NCI-H69 (cell line): ENCODE data around the gene SHISA5.

Experiments used
- DNase-seq: peaks from one replicate; lab custom pipeline; 2025; lab: John Stamatoyannopoulos, UW

The SHISA5 gene

GRCh38 chr3:48430708-48431101, 73.3 kb downstream of the SHISA5 start:
- no peak for DNase-seq

GRCh38 chr3:48429960-48430707, 73.8 kb downstream of the SHISA5 start, which contains the start of gene PLXNB1:
PLXNB1 (minus strand) TSS chr3:48430086; CDS start chr3:48424611, 5,475 bp downstream.
- DNase-seq = peak; percentile 94

GRCh38 chr3:48429317-48429959, 74.5 kb downstream of the SHISA5 start:
- peak; percentile 93 for DNase-seq

- DNase-seq = peak; percentile 61
Measured at GRCh38 chr3:48428572-48429316, 75.2 kb downstream of the SHISA5 start.

- DNase-seq = no peak
Measured at GRCh38 chr3:48428088-48428571, 75.8 kb downstream of the SHISA5 start.

GRCh38 chr3:48427630-48427962, 76.4 kb downstream of the SHISA5 start:
- peak; percentile 3 for DNase-seq

- no peak for DNase-seq
Measured at GRCh38 chr3:48426944-48427629, 76.9 kb downstream of the SHISA5 start.

GRCh38 chr3:48426401-48426909, 77.5 kb downstream of the SHISA5 start:
- no peak for DNase-seq

GRCh38 chr3:48425281-48425812, 78.6 kb downstream of the SHISA5 start:
- no peak for DNase-seq

GRCh38 chr3:48423883-48424695, 79.9 kb downstream of the SHISA5 start:
- DNase-seq = no peak

GRCh38 chr3:48423241-48423882, 80.6 kb downstream of the SHISA5 start:
- no peak for DNase-seq

GRCh38 chr3:48422681-48423080, 81.3 kb downstream of the SHISA5 start:
- no peak for DNase-seq

GRCh38 chr3:48422272-48422671, 81.7 kb downstream of the SHISA5 start:
- DNase-seq = no peak

GRCh38 chr3:48420561-48420960, 83.4 kb downstream of the SHISA5 start:
- no peak for DNase-seq

- no peak for DNase-seq
Measured at GRCh38 chr3:48419597-48419996, 84.4 kb downstream of the SHISA5 start.

- DNase-seq = no peak
Measured at GRCh38 chr3:48419149-48419548, 84.8 kb downstream of the SHISA5 start.

GRCh38 chr3:48418651-48419050, 85.3 kb downstream of the SHISA5 start:
- no peak for DNase-seq

- DNase-seq = no peak
Measured at GRCh38 chr3:48418140-48418539, 85.8 kb downstream of the SHISA5 start.
